Parathyroid adenoma (tissue), 2 donors: ENCODE data around the gene ATP2B1.

Experiments used
- H2AFZ ChIP-seq: fragments of 300-600 bp; sonication (generic); one replicate; pipeline ENCODE4 v1.7.0; 2017; ENCODE audit warnings: antibody characterized with exemption, mild to moderate bottlenecking
- H3K27ac ChIP-seq: fragments of 300-600 bp; sonication (generic); one replicate; pipeline ENCODE4 v1.7.0; 2017
- H3K27me3 ChIP-seq: fragments of 300-600 bp; sonication (generic); one replicate; pipeline ENCODE4 v1.7.0; 2017; ENCODE audit warnings: low read length; ENCODE audit not compliant: control insufficient read depth, insufficient read depth
- H3K36me3 ChIP-seq: fragments of 300-600 bp; sonication (generic); one replicate; pipeline ENCODE4 v1.7.0; 2017; ENCODE audit warnings: low read length; ENCODE audit not compliant: control insufficient read depth, insufficient read depth
- H3K4me1 ChIP-seq: fragments of 300-600 bp; sonication (generic); one replicate; pipeline ENCODE4 v1.7.0; 2017; ENCODE audit warnings: control low read depth
- H3K4me2 ChIP-seq: fragments of 300-600 bp; sonication (generic); one replicate; pipeline ENCODE4 v1.7.0; 2017; ENCODE audit warnings: low read length
- H3K4me3 ChIP-seq: fragments of 300-600 bp; sonication (generic); one replicate; pipeline ENCODE4 v1.7.0; 2017; ENCODE audit warnings: low read depth, low read length
- H3K79me2 ChIP-seq: fragments of 300-600 bp; sonication (generic); one replicate; pipeline ENCODE4 v1.7.0; 2017; ENCODE audit warnings: control low read depth
- H3K9ac ChIP-seq: fragments of 300-600 bp; sonication (generic); one replicate; pipeline ENCODE4 v1.7.0; 2017; ENCODE audit warnings: mild to moderate bottlenecking
- H3K9me3 ChIP-seq: fragments of 300-600 bp; sonication (generic); one replicate; pipeline ENCODE4 v1.7.0; 2017; ENCODE audit warnings: low read length; ENCODE audit not compliant: control insufficient read depth
- CTCF ChIP-seq: fragments of 300-600 bp; sonication (generic); IDR thresholded peaks from one replicate; pipeline ENCODE4 v1.7.0; 2017; ENCODE audit warnings: antibody characterized with exemption, mild to moderate bottlenecking
- donor health status: primary hyperparathyroidism.

ATP2B1 gene

GRCh38 chr12:89680409-89680808 is 28.2 kb downstream of the ATP2B1 start:
- peaks cover 37% of the 10 kb centered on the region for H3K79me2 ChIP-seq
- H3K27me3 ChIP-seq = no peaks in the 10 kb centered on the region
- H3K4me2 ChIP-seq = no peak overlapping the region
- no peaks in the 10 kb centered on the region for H3K9me3 ChIP-seq
- no peaks in the 10 kb centered on the region for H3K36me3 ChIP-seq
- no peak overlapping the region for H2AFZ ChIP-seq
- no peak overlapping the region for H3K4me3 ChIP-seq
- H3K9ac ChIP-seq = no peak overlapping the region
- TF ChIP-seq CTCF = no peak
- no peak overlapping the region for H3K27ac ChIP-seq
- H3K4me1 ChIP-seq = no peaks in the 10 kb centered on the region

GRCh38 chr12:89679631-89680030 is 29.0 kb downstream of the ATP2B1 start:
- no peak for TF ChIP-seq CTCF
- no peak overlapping the region for H3K4me3 ChIP-seq
- no peak overlapping the region for H3K9ac ChIP-seq
- no peak overlapping the region for H2AFZ ChIP-seq
- no peaks in the 10 kb centered on the region for H3K4me1 ChIP-seq
- H3K36me3 ChIP-seq = no peaks in the 10 kb centered on the region
- no peak overlapping the region for H3K27ac ChIP-seq
- H3K9me3 ChIP-seq = no peaks in the 10 kb centered on the region
- peaks cover 34% of the 10 kb centered on the region for H3K79me2 ChIP-seq
- no peak overlapping the region for H3K4me2 ChIP-seq
- H3K27me3 ChIP-seq = no peaks in the 10 kb centered on the region

GRCh38 chr12:89678225-89678624 is 30.4 kb downstream of the ATP2B1 start:
- Histone ChIP-seq H3K4me2 (no peak overlapping the region), H3K9ac (no peak overlapping the region), H3K4me1 (no peaks in the 10 kb centered on the region), H3K4me3 (no peak overlapping the region), H3K27me3 (no peaks in the 10 kb centered on the region), H3K9me3 (no peaks in the 10 kb centered on the region), H3K36me3 (no peaks in the 10 kb centered on the region), H3K79me2 (peaks cover 33% of the 10 kb centered on the region), H3K27ac (no peak overlapping the region), H2AFZ (no peak overlapping the region)
- TF ChIP-seq CTCF = no peak

- no peak overlapping the region for H3K9ac ChIP-seq
- no peak for TF ChIP-seq CTCF
- no peaks in the 10 kb centered on the region for H3K9me3 ChIP-seq
- H3K27ac ChIP-seq = no peak overlapping the region
- H3K27me3 ChIP-seq = no peaks in the 10 kb centered on the region
- peaks cover 26% of the 10 kb centered on the region for H3K79me2 ChIP-seq
- no peak overlapping the region for H3K4me3 ChIP-seq
- no peak overlapping the region for H2AFZ ChIP-seq
- H3K4me1 ChIP-seq = no peaks in the 10 kb centered on the region
- H3K4me2 ChIP-seq = no peak overlapping the region
- H3K36me3 ChIP-seq = no peaks in the 10 kb centered on the region
Measured at GRCh38 chr12:89676930-89677329, 31.7 kb downstream of the ATP2B1 start.

GRCh38 chr12:89674326-89674942 is 34.2 kb downstream of the ATP2B1 start:
- TF ChIP-seq CTCF = no peak
- no peaks in the 10 kb centered on the region for H3K36me3 ChIP-seq
- no peak overlapping the region for H3K27ac ChIP-seq
- no peak overlapping the region for H3K4me2 ChIP-seq
- H3K4me1 ChIP-seq = no peaks in the 10 kb centered on the region
- H3K4me3 ChIP-seq = no peak overlapping the region
- H3K9ac ChIP-seq = no peak overlapping the region
- H3K27me3 ChIP-seq = no peaks in the 10 kb centered on the region
- peaks cover 19% of the 10 kb centered on the region for H3K79me2 ChIP-seq
- no peak overlapping the region for H2AFZ ChIP-seq
- H3K9me3 ChIP-seq = no peaks in the 10 kb centered on the region
